Activated CD8-positive, alpha-beta T cell treated with anti-CD3 and anti-CD28 coated beads for 36 hours (primary cell): ENCODE results near the gene CEACAM21. TPM values are rescaled to one million over a fixed set of nuclear protein-coding genes. Genes with fewer than 3 reads are reported as not detected.

Experiments used
- ATAC-seq: fragments of 200-7000 bp; cut with Tn5 transposase; one replicate; pipeline ENCODE4 v1.10.0; 2021; ENCODE audit warnings: mild to moderate bottlenecking, moderate library complexity
- CTCF ChIA-PET: fragments of 350-600 bp; sonication (Branson Sonifier 250); formaldehyde crosslinking; loops from one replicate; lab custom pipeline; 2021; ENCODE audit warnings: antibody characterized with exemption; lab: Charles Lee
- POLR2A ChIA-PET: fragments of 350-600 bp; sonication (Branson Sonifier 250); formaldehyde crosslinking; loops from one replicate; lab custom pipeline; 2021; ENCODE audit warnings: antibody characterized with exemption; lab: Charles Lee
- DNase-seq: peaks from one replicate; pipeline ENCODE4 v3.0.0-alpha.2; 2020
- H3K27ac Mint-ChIP-seq: one replicate; pipeline ENCODE4 v1.8.0; 2021; ENCODE audit warnings: mild to moderate bottlenecking, mixed read lengths
- H3K27me3 Mint-ChIP-seq: one replicate; pipeline ENCODE4 v1.8.0; 2021; ENCODE audit warnings: mixed read lengths
- H3K36me3 Mint-ChIP-seq: one replicate; pipeline ENCODE4 v1.8.0; 2021; ENCODE audit warnings: low read depth, mixed read lengths
- H3K4me1 Mint-ChIP-seq: one replicate; pipeline ENCODE4 v1.8.0; 2021; ENCODE audit warnings: low read depth, mixed read lengths
- H3K4me3 Mint-ChIP-seq: one replicate; pipeline ENCODE4 v1.8.0; 2021; ENCODE audit warnings: mild to moderate bottlenecking, moderate library complexity, mixed read lengths
- H3K9me3 Mint-ChIP-seq: one replicate; pipeline ENCODE4 v1.8.0; 2021; ENCODE audit warnings: mixed read lengths
- CTCF ChIP-seq: fragments of 200-600 bp; IDR thresholded peaks from one replicate; pipeline ENCODE4 v1.8.0; 2022; ENCODE audit warnings: antibody characterized with exemption, mild to moderate bottlenecking
- intact Hi-C: fragments of 100-400 bp; cut with micrococcal nuclease; formaldehyde crosslinking; loops from one replicate; pipeline ENCODE4 v1.10.0; 2022
- total RNA-seq, 2 experiments: library from RNA; stranded (reverse); gene quantifications; one replicate each; pipeline ENCODE4 v1.2.3, GENCODE V29; 2021

Gene CEACAM21
- total RNA-seq, 2 experiments from 2014 or later: 17.7 to 19.8 TPM

- CTCF ChIA-PET: interaction anchor here (1.4 kb wide), 1 partner anchor 17 kb away, joined by 6 read pairs; no protein-coding TSS in a partner anchor
These were observed 49.0 kb downstream of the CEACAM21 start for GRCh38 chr19:41624937-41625336.

GRCh38 chr19:41626278-41626677, 50.3 kb downstream of the CEACAM21 start:
- Mint-ChIP-seq H3K9me3 (peaks cover 13% of the 10 kb centered on the region), H3K4me1 (no peaks in the 10 kb centered on the region), H3K36me3 (no peaks in the 10 kb centered on the region), H3K4me3 (no peak overlapping the region), H3K27me3 (peaks cover 35% of the 10 kb centered on the region), H3K27ac (no peak overlapping the region)
- ChIA-PET POLR2A (interaction anchor here (1.4 kb wide), 1 partner anchor 16 kb away, joined by 3 read pairs; no protein-coding TSS in a partner anchor), CTCF (no interaction called here)
- intact Hi-C loops: no loop called here
- ATAC-seq: no peak
- no peak for DNase-seq
- TF ChIP-seq CTCF: no peak

More at GRCh38 chr19:41624937-41625336, 49.0 kb downstream of the CEACAM21 start:
- no peak for TF ChIP-seq CTCF
- H3K27ac Mint-ChIP-seq: no peak overlapping the region
- no peak overlapping the region for H3K4me3 Mint-ChIP-seq
- ATAC-seq (no peak), DNase-seq (no peak)
- H3K36me3 Mint-ChIP-seq: no peaks in the 10 kb centered on the region
- POLR2A ChIA-PET: interaction anchor here (0.6 kb wide), 1 partner anchor 179 kb away, joined by 4 read pairs; no protein-coding TSS in a partner anchor
- H3K27me3 Mint-ChIP-seq: peaks cover 29% of the 10 kb centered on the region
- H3K9me3 Mint-ChIP-seq: peaks cover under 1% of the 10 kb centered on the region
- intact Hi-C loops: no loop called here
- no peaks in the 10 kb centered on the region for H3K4me1 Mint-ChIP-seq

GRCh38 chr19:41626877-41627276, 50.9 kb downstream of the CEACAM21 start, which contains the start of gene CEACAM4:
TSS of gene CEACAM4 (minus strand) at chr19:41627074. CDS start at chr19:41626963, 111 bp downstream.
- H3K9me3 Mint-ChIP-seq: peaks cover 16% of the 10 kb centered on the region
- ChIA-PET POLR2A (interaction anchor here (1.4 kb wide), 1 partner anchor 15 kb away, joined by 3 read pairs; no protein-coding TSS in a partner anchor), CTCF (interaction anchor here (0.8 kb wide), 1 partner anchor 20 kb away, joined by 4 read pairs; no protein-coding TSS in a partner anchor)
- H3K4me1 Mint-ChIP-seq: no peaks in the 10 kb centered on the region
- H3K27ac Mint-ChIP-seq: no peak within 1 kb of the TSS
- no peak within 1 kb of the TSS for H3K4me3 Mint-ChIP-seq
- peaks cover 36% of the 10 kb centered on the region for H3K27me3 Mint-ChIP-seq
- H3K36me3 Mint-ChIP-seq: no peaks in the 10 kb centered on the region
- TF ChIP-seq CTCF: no peak
- intact Hi-C loops: no loop called here
- no peak for ATAC-seq
- no peak for DNase-seq

GRCh38 chr19:41627966-41628675, 52.2 kb downstream of the CEACAM21 start:
- intact Hi-C loops: no loop called here
- no peaks in the 10 kb centered on the region for H3K36me3 Mint-ChIP-seq
- no peak overlapping the region for H3K27ac Mint-ChIP-seq
- ChIA-PET CTCF (interaction anchor here (1.4 kb wide), 1 partner anchor 13 kb away, joined by 3 read pairs; no protein-coding TSS in a partner anchor), POLR2A (no interaction called here)
- ATAC-seq: no peak
- no peak for TF ChIP-seq CTCF
- no peak overlapping the region for H3K4me3 Mint-ChIP-seq
- H3K4me1 Mint-ChIP-seq: no peaks in the 10 kb centered on the region
- no peak for DNase-seq
- H3K27me3 Mint-ChIP-seq: peaks cover 35% of the 10 kb centered on the region
- peaks cover 16% of the 10 kb centered on the region for H3K9me3 Mint-ChIP-seq

Other genes with a start within 250 kb of the CEACAM21 start
- 100 to 1,000 TPM; 112 to 123 TPM for gene TGFB1, start 222.2 kb upstream of the CEACAM21 start, total RNA-seq
- 1 to 10 TPM; 3.1 to 5.1 TPM for gene B9D2, start 212.0 kb upstream of the CEACAM21 start, total RNA-seq
- 1 to 10 TPM; 8.9 to 9.1 TPM for gene TMEM91, start 199.6 kb upstream of the CEACAM21 start, total RNA-seq
- gene EXOSC5, start 178.8 kb upstream of the CEACAM21 start, total RNA-seq: 10 to 100 TPM; 46.6 to 47.0 TPM
- gene BCKDHA, start 178.3 kb upstream of the CEACAM21 start, total RNA-seq: 10 to 100 TPM; 32.3 to 36.9 TPM
- 1 to 10 TPM in 1 of 2 experiments, under 1 TPM in 1; 0.59 to 1.1 TPM for gene B3GNT8, start 148.8 kb upstream of the CEACAM21 start, total RNA-seq
- 10 to 100 TPM; 47.6 to 51.5 TPM for gene DMAC2, start 136.3 kb upstream of the CEACAM21 start, total RNA-seq
- not detected for gene ERICH4, start 133.0 kb upstream of the CEACAM21 start, total RNA-seq
- gene CEACAM4, start 50.9 kb downstream of the CEACAM21 start, total RNA-seq: not detected
- not detected for gene CEACAM7, start 112.1 kb downstream of the CEACAM21 start, total RNA-seq
- not detected for gene CEACAM5, start 132.5 kb downstream of the CEACAM21 start, total RNA-seq
- not detected for gene CEACAM6, start 179.4 kb downstream of the CEACAM21 start, total RNA-seq
- not detected for gene CEACAM3, start 220.4 kb downstream of the CEACAM21 start, total RNA-seq